Measurements from ENCODE around the gene ACOX2. TPM values are rescaled to one million over a fixed set of nuclear protein-coding genes. Genes with fewer than 3 reads are reported as not detected.

Gene ACOX2
- total and polyA plus RNA-seq, 2 experiments from 2014 or later = 7.5 to 23.6 TPM

DNA sequence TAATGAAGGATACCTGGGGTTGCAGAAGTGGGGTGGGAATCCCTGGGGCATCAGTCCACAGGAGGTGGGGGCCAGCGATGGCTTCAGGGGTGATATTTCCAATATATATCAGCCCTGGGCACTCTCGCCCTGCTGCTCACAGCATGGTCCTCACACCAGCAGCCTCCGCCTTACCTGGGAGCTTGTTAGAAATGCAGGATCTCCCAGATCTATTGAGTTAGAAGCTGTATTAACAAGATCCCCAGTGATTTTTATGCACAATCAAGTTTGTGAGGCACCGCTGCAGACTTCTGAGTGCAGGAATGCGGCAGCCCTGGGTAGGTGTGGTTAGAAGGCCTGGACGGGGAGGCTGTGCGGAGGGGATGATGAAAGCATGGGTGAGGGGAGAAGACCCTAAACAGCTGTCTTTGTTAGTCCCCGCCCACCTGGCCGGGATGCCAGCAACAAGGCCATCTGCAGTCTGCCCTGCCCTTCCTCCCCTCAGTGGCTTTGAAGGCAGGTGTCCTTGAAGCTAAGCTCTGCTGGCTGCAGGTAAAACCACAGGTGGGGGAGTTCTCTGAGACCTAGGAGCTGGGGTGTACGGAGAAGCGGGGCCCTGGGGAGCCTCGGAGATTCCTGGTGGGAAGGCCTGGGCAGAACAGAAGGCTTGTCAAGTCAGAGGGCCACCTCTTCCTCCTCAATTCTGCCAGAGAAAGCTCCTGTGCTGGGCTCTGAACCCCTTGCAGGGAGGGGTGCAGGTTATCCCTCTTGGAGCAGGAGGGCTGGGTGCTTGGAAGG, 28.8 kb upstream of the ACOX2 start:
- no peaks in the 10 kb centered on the region for H3K36me3 ChIP-seq (ENCODE audit: low read depth)
- no peak overlapping the region for H3K27ac ChIP-seq
- no peaks in the 10 kb centered on the region for H3K27me3 ChIP-seq (replicated peaks; ENCODE audit: insufficient read depth)
- no peak overlapping the region for H2AFZ ChIP-seq
- WGBS, 2 experiments (ENCODE audit: low coverage in 1 of 2, low lambda C conversion rate in 2 of 2, missing lambda C conversion rate in 2 of 2) = 86 to 88% methylated on average over 12 of the region's 12 CpGs
- no peaks in the 10 kb centered on the region for H3K9me2 ChIP-seq (ENCODE audit: insufficient read depth)
- H4K20me1 ChIP-seq (ENCODE audit: insufficient read depth) = no peaks in the 10 kb centered on the region
- no peaks in the 10 kb centered on the region for H3K79me2 ChIP-seq (ENCODE audit: insufficient read depth)
- DNase-seq = no peak
- 0 out of 2 replicates have a peak, but pooled peaks cover 16% of the 10 kb centered on the region for H3F3A ChIP-seq (ENCODE audit: insufficient read depth)
- no peak overlapping the region for H3K4me3 ChIP-seq
- in situ Hi-C loops (cut with MboI) = no loop called here
- H3K4me2 ChIP-seq (ENCODE audit: unreplicated experiment) = no peak overlapping the region
- peaks cover 32% of the 10 kb centered on the region for H3K4me1 ChIP-seq (ENCODE audit: insufficient read depth)
- H3K9ac ChIP-seq = no peak overlapping the region
- TF ChIP-seq EZH2phosphoT487 (IDR thresholded peaks at IDR 0.05; ENCODE audit: insufficient read depth, low read depth) (no peak), EZH2 (IDR thresholded peaks at IDR 0.05; ENCODE audit: insufficient read depth, poor library complexity, severe bottlenecking) (no peak)
- no peaks in the 10 kb centered on the region for H3K9me3 ChIP-seq (ENCODE audit: low read depth)

DNA sequence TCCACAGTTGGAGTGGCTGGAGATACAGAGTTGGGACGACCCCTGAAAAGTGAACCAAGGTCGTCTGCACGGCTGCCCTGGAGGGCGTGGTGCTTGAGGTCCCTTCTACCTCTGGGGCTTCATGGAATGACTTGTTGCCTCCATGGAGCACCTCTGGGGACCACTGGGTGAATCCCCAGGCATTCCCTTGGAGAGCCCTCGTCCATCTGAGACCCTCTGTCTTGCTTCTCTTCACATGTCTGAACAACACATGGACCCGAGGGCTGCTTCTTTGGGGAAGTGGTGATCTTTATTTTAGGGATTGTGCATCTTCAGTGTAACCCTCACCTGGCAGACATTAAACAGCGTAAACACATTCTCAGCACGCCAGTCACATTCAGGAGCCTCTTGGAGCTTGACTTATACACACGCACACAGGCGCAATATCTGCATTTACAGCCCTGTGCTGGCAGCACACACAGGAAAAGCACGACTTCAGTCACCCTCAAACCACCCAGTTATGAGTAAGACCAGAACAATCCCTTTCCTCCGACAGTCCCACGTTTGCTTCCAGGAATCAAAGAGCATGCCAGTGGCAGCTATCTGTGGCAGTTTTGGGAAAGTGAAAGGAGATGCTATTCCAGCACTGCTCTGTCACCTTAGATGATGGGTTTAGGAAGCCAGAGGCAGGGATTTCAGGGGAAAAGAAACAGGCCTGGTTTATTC, 27.6 kb upstream of the ACOX2 start:
- Histone ChIP-seq H3K79me2 (ENCODE audit: insufficient read depth) (no peaks in the 10 kb centered on the region), H3K9ac (no peak overlapping the region), H3F3A (ENCODE audit: insufficient read depth) (0 out of 2 replicates have a peak, but pooled peaks cover 16% of the 10 kb centered on the region), H3K4me1 (ENCODE audit: insufficient read depth) (peaks cover 38% of the 10 kb centered on the region), H3K4me3 (no peak overlapping the region), H3K36me3 (ENCODE audit: low read depth) (no peaks in the 10 kb centered on the region), H3K9me2 (ENCODE audit: insufficient read depth) (no peaks in the 10 kb centered on the region), H3K27me3 (replicated peaks; ENCODE audit: insufficient read depth) (no peaks in the 10 kb centered on the region), H2AFZ (no peak overlapping the region), H3K27ac (peak overlapping the region; percentile 47), H3K9me3 (ENCODE audit: low read depth) (no peaks in the 10 kb centered on the region), H3K4me2 (ENCODE audit: unreplicated experiment) (peak overlapping the region; percentile 42), H4K20me1 (ENCODE audit: insufficient read depth) (no peaks in the 10 kb centered on the region)
- no peak for TF ChIP-seq EZH2phosphoT487 (IDR thresholded peaks at IDR 0.05; ENCODE audit: insufficient read depth, low read depth)
- no peak for TF ChIP-seq EZH2 (IDR thresholded peaks at IDR 0.05; ENCODE audit: insufficient read depth, poor library complexity, severe bottlenecking)
- in situ Hi-C loops (cut with MboI) = no loop called here
- DNase-seq = peak; percentile 89
- WGBS, 2 experiments (ENCODE audit: low coverage in 1 of 2, low lambda C conversion rate in 2 of 2, missing lambda C conversion rate in 2 of 2) = 59 to 62% methylated on average over 13 of the region's 13 CpGs

DNA sequence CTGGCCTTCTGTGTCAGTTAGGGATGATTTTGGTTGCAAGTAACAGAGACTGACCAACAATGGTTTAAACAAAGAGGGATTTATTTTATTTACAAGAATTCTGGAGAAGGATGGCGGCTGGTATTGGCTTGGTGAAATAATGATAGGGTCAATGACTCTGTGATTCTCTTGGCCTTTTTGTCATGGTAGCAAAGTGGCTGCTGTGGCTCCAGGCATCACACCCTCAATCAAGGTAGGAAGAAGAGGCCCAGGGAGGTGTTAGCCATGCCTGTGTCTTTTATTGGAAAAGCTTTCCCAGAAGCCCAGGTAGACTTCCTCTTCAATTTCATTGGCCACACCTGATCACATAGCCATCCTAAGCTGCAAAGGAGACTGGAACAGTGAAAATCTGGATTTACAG, 27.1 kb upstream of the ACOX2 start:
- DNase-seq = no peak
- Histone ChIP-seq H3K36me3 (ENCODE audit: low read depth) (no peaks in the 10 kb centered on the region), H3K4me1 (ENCODE audit: insufficient read depth) (peaks cover 38% of the 10 kb centered on the region), H3K27ac (peak overlapping the region; percentile 47; the same call in 1 of the 2 replicates), H3K9me2 (ENCODE audit: insufficient read depth) (no peaks in the 10 kb centered on the region), H3F3A (ENCODE audit: insufficient read depth) (0 out of 2 replicates have a peak, but pooled peaks cover 16% of the 10 kb centered on the region), H3K4me3 (no peak overlapping the region), H3K9ac (no peak overlapping the region), H3K79me2 (ENCODE audit: insufficient read depth) (no peaks in the 10 kb centered on the region), H4K20me1 (ENCODE audit: insufficient read depth) (no peaks in the 10 kb centered on the region), H3K9me3 (ENCODE audit: low read depth) (no peaks in the 10 kb centered on the region), H3K4me2 (ENCODE audit: unreplicated experiment) (no peak overlapping the region), H2AFZ (no peak overlapping the region), H3K27me3 (replicated peaks; ENCODE audit: insufficient read depth) (no peaks in the 10 kb centered on the region)
- in situ Hi-C loops (cut with MboI) = no loop called here
- 68 to 78% methylated on average over 1 of the region's 1 CpG for WGBS, 2 experiments (ENCODE audit: low coverage in 1 of 2, low lambda C conversion rate in 2 of 2, missing lambda C conversion rate in 2 of 2)
- TF ChIP-seq EZH2phosphoT487 (IDR thresholded peaks at IDR 0.05; ENCODE audit: insufficient read depth, low read depth) = no peak
- no peak for TF ChIP-seq EZH2 (IDR thresholded peaks at IDR 0.05; ENCODE audit: insufficient read depth, poor library complexity, severe bottlenecking)

DNA sequence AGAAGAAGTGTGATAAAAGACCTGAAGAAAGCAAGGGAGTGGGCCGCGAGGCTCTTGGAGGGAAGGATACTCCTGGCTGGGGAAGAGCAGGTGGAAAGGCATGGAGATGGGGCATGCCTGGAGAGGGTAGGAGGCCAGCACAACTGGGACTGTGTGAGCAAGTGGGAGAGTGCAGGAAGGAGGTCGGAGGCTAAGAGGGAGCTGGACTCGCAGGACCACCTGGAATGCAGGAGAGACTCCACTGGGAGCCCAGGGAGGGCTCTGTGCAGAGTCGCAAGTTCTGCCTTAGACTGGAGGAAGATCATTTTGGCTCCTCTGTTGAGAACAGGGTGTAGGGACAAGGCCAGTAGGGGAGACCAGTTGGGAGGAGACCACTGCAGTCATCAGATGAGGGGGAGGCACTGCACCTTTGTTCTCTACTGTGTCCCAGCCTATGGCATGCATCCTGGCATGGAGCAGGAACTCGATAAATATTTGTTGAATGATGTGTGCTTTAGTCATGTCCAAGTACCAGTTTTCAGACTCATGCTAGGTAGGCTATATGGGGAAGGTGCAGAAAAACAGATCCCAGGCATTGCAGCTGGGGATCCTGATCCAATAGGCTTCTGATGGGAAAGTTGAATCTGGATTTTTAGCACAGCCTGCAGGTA, 26.5 kb upstream of the ACOX2 start:
- no peak overlapping the region for H3K4me3 ChIP-seq
- 0 out of 2 replicates have a peak, but pooled peaks cover 16% of the 10 kb centered on the region for H3F3A ChIP-seq (ENCODE audit: insufficient read depth)
- H2AFZ ChIP-seq = no peak overlapping the region
- no peaks in the 10 kb centered on the region for H3K79me2 ChIP-seq (ENCODE audit: insufficient read depth)
- no peaks in the 10 kb centered on the region for H3K36me3 ChIP-seq (ENCODE audit: low read depth)
- no peak overlapping the region for H3K9ac ChIP-seq
- peaks cover 38% of the 10 kb centered on the region for H3K4me1 ChIP-seq (ENCODE audit: insufficient read depth)
- in situ Hi-C loops (cut with MboI) = no loop called here
- no peaks in the 10 kb centered on the region for H3K9me3 ChIP-seq (ENCODE audit: low read depth)
- H4K20me1 ChIP-seq (ENCODE audit: insufficient read depth) = no peaks in the 10 kb centered on the region
- no peak for TF ChIP-seq EZH2 (IDR thresholded peaks at IDR 0.05; ENCODE audit: insufficient read depth, poor library complexity, severe bottlenecking)
- TF ChIP-seq EZH2phosphoT487 (IDR thresholded peaks at IDR 0.05; ENCODE audit: insufficient read depth, low read depth) = no peak
- no peak overlapping the region for H3K4me2 ChIP-seq (ENCODE audit: unreplicated experiment)
- peak; percentile 47 for DNase-seq
- H3K27me3 ChIP-seq (replicated peaks; ENCODE audit: insufficient read depth) = no peaks in the 10 kb centered on the region
- H3K9me2 ChIP-seq (ENCODE audit: insufficient read depth) = no peaks in the 10 kb centered on the region
- 74 to 85% methylated on average over 6 of the region's 6 CpGs for WGBS, 2 experiments (ENCODE audit: low coverage in 1 of 2, low lambda C conversion rate in 2 of 2, missing lambda C conversion rate in 2 of 2)
- no peak overlapping the region for H3K27ac ChIP-seq
